Mononuclear cell (primary cell): ENCODE measurements around the gene CELA1. TPM values are rescaled to one million over a fixed set of nuclear protein-coding genes. Genes with fewer than 3 reads are reported as not detected.

ENCODE experiments used
- H3K27me3 ChIP-seq: 2 replicates; pipeline ENCODE4 v1.6.0; 2011; ENCODE audit warnings: low read length, control low read depth; ENCODE audit not compliant: insufficient read depth
- H3K4me1 ChIP-seq: 2 replicates; pipeline ENCODE4 v1.5.1; 2011; ENCODE audit warnings: mild to moderate bottlenecking, low read length, control low read depth; ENCODE audit not compliant: insufficient read depth
- H3K4me3 ChIP-seq: 2 replicates; pipeline ENCODE4 v1.5.1; 2011; ENCODE audit warnings: mild to moderate bottlenecking, low read length, moderate library complexity
- H3K9me3 ChIP-seq: 2 replicates; pipeline ENCODE4 v1.5.1; 2011; ENCODE audit warnings: low read depth, mild to moderate bottlenecking, control low read depth, low read length
- total RNA-seq: library from RNA; depleted of rRNA; stranded (reverse); fragments of >200 nt; gene quantifications from one replicate; pipeline ENCODE4 v1.2.3, GENCODE V29; 2012

Gene CELA1
- total RNA-seq, 1 donor: not detected

DNA sequence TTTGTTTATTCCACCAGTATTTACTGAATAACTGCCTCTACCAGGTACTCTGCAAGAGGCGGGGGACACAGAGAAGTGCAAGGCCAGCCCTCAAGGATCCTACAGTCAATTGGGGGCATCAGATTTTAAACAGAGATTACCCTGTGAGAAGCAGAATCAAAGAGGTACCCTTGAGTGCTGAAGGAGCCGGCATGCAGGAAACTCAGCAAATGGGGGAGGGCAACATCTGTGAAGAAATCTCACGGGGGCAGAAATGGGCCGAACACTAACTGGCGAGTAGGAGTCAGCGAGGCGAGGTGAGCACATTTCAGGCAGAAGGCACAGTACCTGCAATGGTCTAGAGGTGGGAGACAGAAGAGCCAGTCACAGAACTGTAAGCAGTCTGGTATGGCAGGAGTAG lies 35.7 kb upstream of the CELA1 start:
- Histone ChIP-seq H3K4me1 (peaks cover 20% of the 10 kb centered on the region), H3K4me3 (no peak overlapping the region), H3K27me3 (no peaks in the 10 kb centered on the region), H3K9me3 (no peaks in the 10 kb centered on the region)

DNA sequence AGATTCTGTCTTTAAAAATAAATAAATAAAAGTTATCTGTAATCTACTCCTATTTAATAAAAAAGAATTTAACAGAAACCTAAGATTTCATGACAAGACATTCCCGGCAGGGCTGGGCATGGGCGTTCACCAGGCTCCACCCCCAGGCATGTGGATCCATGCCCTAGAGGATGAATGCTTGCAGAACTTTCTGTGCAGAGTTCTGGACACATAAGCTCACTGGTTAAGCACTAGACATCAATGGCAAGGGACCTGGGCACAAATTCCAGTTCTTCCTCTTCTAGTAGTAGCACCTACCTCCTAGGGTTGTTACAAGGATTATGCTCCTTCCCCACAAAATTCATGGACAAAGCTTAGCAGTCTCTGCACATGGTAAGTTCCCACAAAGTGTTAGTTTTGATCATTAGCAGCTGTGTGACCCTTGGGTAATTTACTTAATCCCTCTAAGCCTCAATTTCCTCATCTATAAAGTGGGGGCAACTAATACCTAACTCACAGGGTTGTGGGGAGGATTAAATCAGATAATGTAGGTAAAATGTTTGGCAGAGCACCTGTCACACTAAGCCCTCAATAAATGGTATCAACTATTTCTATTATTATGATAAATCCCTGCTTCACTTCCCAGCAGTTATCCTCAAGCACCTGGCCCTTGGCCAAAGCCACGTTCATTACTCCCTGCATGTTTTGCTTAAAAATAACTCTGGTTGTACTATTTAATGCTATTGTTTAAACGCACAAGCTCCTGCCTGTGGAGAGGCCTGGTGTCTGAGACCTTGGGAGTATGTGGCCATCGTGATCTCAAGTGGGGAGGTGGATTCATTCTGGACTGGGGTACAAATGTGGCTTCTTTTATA lies 35.0 kb upstream of the CELA1 start:
- Histone ChIP-seq H3K9me3 (no peaks in the 10 kb centered on the region), H3K27me3 (no peaks in the 10 kb centered on the region), H3K4me3 (no peak overlapping the region), H3K4me1 (peaks cover 20% of the 10 kb centered on the region)

DNA sequence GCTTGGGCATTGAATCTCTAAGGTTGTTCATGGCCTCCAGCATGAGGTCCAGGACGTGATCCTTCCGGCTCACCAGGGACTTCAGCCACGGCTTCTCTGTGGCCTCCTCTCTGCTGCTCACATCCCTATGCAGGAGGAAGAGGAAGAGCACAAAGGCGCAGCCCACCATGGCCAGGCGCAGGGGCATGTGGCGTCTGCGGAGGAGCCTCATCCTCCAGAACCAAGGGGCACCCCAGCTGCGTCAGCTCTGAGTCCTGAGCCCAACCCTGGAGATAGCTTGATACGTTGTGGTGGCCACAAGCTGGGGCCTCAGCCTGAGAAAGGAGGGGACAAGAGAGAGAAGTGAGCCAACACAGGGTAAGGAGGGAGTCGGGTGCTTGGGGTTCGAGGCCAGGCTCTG lies 33.1 kb upstream of the CELA1 start:
- Histone ChIP-seq H3K9me3 (no peaks in the 10 kb centered on the region), H3K4me1 (peaks cover 20% of the 10 kb centered on the region), H3K4me3 (no peak overlapping the region), H3K27me3 (no peaks in the 10 kb centered on the region)

DNA sequence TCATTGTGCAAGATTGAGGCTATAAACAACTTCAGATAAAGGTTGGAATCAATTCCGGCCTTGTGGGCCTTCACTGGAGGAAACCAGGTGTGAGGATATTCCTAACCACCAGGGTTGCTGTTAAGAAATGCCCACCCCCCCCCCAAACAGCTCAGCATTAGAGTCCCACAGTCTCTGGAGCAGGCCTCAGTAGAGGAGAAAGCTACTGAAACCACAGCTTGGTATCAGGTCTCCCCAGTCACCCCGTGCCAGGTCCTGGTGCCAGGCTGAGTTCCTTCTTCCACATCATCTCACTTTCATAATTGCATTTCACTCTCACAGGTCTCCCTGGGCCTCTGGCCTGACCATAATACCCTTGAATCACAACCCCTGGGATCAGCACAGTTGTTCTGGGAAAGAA lies 32.3 kb upstream of the CELA1 start:
- Histone ChIP-seq H3K4me3 (no peak overlapping the region), H3K9me3 (no peaks in the 10 kb centered on the region), H3K27me3 (no peaks in the 10 kb centered on the region), H3K4me1 (peaks cover 18% of the 10 kb centered on the region)

DNA sequence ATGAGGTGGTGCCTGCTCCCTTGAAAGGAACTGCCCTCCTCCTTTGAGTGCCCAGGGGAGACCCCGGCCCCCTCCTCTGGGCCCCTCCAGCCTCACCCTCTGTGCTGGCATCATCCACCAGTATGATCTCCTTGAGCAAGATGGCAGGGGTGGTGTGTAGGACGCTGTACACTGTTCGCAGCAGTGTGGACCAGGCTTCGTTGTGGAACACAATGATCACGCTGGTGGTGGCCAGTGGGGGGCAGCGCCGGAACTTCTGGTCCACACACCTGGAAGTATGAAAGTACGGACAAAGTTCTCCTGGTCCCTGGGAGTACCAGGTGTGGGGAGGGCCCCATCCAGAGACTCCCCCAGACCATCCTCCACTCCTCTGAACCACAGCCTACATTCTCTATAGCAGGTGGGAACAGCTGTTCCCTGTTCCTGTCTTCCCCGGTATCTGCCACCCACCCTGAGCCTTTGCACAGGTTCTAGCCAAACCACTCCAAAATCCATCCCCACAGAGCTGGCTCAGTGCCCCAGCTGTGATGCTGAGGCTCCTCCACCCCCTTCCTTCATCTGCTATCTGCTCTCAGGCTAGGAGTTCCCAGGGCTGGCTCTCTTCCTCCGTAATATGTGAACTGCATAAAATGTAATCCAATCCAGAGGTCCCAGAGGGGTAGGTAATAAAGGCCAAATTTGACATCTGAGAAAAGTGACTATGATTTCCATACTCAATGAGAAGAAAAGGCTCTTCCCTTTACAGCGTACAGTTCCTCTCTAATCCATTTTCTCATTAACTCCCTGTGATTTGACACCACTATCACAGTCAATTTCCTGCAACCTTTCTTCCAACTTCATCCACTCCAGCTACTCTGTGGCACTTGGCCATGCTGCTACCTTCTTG lies 30.9 kb upstream of the CELA1 start:
- Histone ChIP-seq H3K4me1 (peaks cover 16% of the 10 kb centered on the region), H3K9me3 (no peaks in the 10 kb centered on the region), H3K4me3 (no peak overlapping the region), H3K27me3 (no peaks in the 10 kb centered on the region)

DNA sequence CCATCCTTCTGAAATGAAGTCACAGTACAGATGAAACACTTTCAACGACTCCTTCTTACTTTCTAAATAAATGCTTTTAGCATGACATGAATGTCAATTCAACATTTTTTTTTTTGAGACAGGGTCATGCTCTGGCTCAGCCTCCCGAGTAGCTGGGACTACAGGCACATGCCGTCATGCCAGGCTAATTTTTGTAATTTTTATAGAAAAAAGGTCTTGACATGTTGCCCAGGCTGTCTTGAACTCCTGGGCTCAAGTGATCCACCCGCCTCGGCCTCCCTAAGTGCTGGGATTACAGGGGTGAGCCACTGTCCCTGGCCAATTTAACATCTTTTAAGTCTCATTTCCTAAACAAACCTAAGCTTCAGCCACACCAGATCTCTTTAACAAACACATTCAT lies 28.4 kb upstream of the CELA1 start:
- Histone ChIP-seq H3K9me3 (no peaks in the 10 kb centered on the region), H3K27me3 (no peaks in the 10 kb centered on the region), H3K4me1 (peaks cover 18% of the 10 kb centered on the region)

DNA sequence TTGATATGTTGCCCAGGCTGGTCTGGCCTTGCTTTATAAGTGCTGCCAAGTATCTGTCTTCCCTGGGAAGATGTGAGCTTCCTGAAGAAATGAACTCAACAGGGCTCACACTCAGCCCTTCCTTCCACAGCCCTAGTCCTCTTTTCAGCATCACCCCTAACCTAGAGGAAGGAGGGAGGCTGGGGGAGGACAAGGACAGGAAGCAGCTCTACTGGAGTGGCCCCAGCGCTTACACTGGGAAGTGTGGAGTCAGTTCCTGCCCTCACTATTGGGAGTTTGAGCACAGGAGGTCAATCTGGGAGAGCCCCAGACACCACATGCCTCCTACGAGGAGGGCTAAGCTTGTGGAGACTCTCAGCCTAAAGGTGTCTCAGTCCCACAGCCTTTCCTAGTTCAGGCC lies 27.9 kb upstream of the CELA1 start:
- Histone ChIP-seq H3K4me3 (no peak overlapping the region), H3K9me3 (no peaks in the 10 kb centered on the region), H3K4me1 (peaks cover 23% of the 10 kb centered on the region), H3K27me3 (no peaks in the 10 kb centered on the region)

More for the DNA sequence above, 28.4 kb upstream of the CELA1 start:
- H3K4me3 ChIP-seq: no peak overlapping the region

DNA sequence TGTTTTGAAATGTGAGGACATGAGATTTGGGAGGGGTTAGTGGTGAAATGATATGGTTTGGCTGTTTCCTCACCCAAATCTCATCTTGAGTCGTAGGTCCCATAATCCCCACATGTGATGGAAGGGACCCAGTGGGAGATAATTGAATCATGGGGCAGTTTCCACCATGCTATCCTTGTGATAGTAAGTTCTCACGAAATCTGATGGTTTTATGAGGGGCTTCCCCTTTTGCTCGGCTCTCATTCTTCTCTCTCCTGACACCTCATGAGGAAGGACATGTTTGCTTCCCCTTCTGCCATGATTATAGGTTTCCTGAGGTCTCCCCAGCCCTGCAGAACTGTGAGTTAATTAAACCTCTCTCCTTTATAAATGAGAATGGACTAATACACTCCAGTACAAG lies 26.7 kb upstream of the CELA1 start:
- Histone ChIP-seq H3K27me3 (no peaks in the 10 kb centered on the region), H3K4me3 (no peak overlapping the region), H3K9me3 (no peaks in the 10 kb centered on the region), H3K4me1 (peaks cover 35% of the 10 kb centered on the region)

DNA sequence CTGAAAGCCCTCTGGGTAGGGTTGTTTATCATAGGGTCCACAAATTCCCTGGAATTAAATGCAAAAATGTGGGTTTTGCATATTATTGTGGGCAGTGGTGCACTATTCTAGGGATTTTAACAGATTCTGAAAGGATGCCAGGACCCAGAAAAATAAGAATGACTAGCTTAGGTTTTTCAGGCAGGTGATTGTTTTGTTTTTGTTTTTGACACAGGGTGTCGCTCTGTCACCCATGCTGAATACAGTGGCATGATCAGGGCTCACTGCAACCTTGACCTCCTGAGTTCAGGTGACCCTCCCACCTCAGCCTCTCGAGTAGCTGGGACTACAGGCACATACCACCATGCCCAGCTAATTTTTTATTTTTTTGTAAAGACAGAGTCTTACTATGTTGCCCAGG lies 25.5 kb upstream of the CELA1 start:
- H3K4me3 ChIP-seq: no peak overlapping the region
- H3K4me1 ChIP-seq: peaks cover 42% of the 10 kb centered on the region
- no peaks in the 10 kb centered on the region for H3K9me3 ChIP-seq
- H3K27me3 ChIP-seq: no peaks in the 10 kb centered on the region

DNA sequence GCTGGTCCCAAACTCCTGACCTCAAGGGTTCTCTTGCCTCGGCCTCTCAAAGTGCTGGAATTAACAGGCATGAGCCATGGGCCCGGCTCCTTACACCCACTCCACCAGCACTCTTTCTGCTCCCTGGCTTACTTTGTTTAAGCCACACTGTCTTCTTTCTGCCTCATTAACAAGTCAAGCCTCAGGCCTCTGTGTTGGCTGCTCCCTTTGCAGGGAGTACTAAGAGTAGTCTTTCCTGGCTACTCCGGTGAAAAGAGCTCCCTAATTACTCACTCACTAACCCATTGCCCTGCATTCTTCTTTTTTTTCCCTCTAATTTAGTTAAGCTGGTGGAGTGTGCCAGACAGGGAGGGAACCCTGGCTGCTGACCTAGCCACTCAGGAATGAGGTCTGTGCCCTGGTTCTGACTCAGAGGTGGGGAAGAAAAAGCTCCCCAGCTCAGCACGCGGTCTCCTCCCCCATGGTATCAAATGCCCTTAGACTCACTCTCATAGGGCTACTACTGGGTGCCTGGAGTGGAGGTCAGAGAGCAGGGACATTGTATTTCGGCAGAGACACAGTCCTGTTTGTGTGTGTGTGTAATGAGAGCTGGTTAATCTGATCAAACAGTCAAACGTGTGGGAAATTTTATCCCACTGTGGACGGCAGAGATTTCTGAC lies 24.9 kb upstream of the CELA1 start:
- Histone ChIP-seq H3K4me3 (no peak overlapping the region), H3K9me3 (no peaks in the 10 kb centered on the region), H3K27me3 (no peaks in the 10 kb centered on the region), H3K4me1 (peaks cover 42% of the 10 kb centered on the region)

DNA sequence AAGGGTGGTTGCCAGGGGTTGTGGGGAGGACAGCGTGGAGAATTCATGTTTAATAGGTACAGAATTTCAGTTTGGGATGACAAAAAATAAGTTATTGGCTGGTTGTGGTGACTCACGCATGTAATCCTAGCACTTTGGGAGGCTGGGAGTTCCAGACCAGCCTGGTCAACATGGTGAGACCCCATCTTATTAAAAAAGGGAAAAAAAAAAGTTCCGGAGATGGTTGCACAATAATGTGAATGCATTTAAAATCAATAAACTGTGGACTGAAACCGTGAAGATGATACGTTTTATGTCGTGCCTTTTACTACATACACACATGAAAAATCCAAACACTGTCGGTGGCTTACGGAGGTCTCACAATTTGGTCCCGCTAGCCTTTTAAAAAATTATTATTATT lies 24.2 kb upstream of the CELA1 start:
- H3K4me1 ChIP-seq: peaks cover 47% of the 10 kb centered on the region
- H3K27me3 ChIP-seq: no peaks in the 10 kb centered on the region
- no peak overlapping the region for H3K4me3 ChIP-seq
- no peaks in the 10 kb centered on the region for H3K9me3 ChIP-seq

DNA sequence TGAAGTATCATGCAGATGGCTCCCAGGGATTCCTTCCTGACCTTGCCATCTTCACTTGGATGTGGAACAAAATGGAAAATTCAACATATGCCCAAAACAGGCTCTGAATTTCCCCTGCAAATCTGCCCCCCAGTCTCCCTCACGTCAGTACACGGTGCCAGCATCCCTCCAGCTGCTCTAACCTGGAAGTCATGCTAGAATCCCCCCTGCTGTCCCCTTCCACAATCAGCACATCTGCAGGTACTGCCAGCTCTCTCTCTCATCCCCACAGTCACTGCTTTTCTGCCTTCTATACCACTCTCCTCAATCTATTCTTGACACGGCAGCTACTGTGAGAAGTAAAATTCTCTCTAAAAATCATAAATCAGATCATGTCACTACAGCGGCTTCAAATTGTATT lies 23.1 kb upstream of the CELA1 start:
- H3K9me3 ChIP-seq: no peaks in the 10 kb centered on the region
- no peaks in the 10 kb centered on the region for H3K27me3 ChIP-seq
- H3K4me3 ChIP-seq: no peak overlapping the region
- peaks cover 47% of the 10 kb centered on the region for H3K4me1 ChIP-seq

DNA sequence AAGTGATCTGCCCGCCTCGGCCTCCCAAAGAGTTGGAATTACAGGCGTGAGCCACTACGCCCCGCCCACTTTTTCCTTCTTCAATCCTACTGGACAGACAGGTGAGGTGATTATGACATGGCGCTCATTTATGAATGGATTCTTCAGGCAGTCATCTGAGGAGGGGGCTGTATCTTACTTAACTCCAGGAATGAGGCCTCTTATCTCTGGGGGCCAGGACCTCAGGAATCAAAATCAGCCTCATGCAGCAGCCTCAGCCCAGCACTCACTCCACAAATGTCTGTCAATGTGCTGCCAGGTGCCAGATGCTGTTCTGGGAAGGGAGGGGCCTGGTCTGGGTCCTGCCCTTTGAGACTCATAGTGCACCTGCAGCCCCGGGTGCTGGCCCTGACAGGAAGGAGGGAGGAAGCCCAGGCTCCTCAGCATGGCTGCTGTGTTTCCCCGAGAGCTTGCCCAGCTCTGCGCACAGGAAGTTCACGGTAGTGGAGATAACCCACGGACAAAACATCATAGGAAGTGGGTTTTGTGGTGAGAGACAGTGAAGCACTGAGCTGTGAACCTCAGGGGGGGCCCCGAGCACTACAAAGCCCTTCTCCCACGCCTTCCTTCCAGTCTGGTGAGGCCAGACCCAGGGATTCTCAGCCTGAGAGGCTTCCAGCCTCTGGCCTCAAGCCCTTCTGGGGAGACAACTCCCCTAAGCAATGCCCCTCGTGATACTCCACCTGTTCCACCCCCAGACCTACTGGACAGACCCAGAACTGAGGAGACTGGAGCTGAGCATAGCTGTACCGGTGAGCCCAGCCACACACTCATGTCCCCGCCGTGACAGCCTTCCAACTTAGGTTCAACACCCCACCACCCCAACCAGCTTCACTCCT lies 22.4 kb upstream of the CELA1 start:
- Histone ChIP-seq H3K9me3 (no peaks in the 10 kb centered on the region), H3K4me1 (peaks cover 47% of the 10 kb centered on the region), H3K4me3 (no peak overlapping the region), H3K27me3 (no peaks in the 10 kb centered on the region)

DNA sequence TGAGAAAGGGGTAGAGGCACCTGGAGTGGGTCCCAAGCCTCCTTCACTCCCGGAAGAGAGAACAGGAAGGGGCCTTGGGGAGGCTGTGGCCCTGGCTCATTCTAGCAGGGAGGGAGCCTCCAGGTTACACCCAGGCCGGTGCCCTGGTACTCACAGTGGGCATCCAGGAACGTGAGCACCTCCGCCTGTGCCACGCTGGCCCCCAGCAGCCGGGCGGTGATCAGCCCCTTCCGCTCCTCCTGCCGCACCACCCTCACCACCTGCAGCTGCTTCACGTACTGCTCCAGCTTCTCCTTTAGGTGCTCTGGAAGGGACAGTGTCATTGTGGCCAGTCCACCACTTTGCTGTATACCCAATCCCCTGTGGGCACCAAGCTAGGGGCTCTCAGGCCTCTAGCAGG lies 18.8 kb upstream of the CELA1 start:
- H3K9me3 ChIP-seq: no peaks in the 10 kb centered on the region
- H3K4me3 ChIP-seq: no peak overlapping the region
- H3K27me3 ChIP-seq: no peaks in the 10 kb centered on the region
- peaks cover 34% of the 10 kb centered on the region for H3K4me1 ChIP-seq
